HL-60 (cell line): ENCODE results near the gene MACF1.
A peak's percentile ranks its signal among the peaks of the same experiment; 100 is the strongest.

Experiments used
- DNase-seq, 2 experiments: peaks; one replicate each; pipeline ENCODE4 v3.0.0-alpha.2; 2010 to 2020; ENCODE audit warnings: low read depth in 1 of 2, low spot score in 1 of 2
- H3K27ac ChIP-seq: fragments of 250-450 bp; sonication (Bioruptor Pico); replicated peaks from 2 replicates; pipeline ENCODE4 v1.5.1; 2020; ENCODE audit warnings: mild to moderate bottlenecking, moderate library complexity
- H3K27me3 ChIP-seq: fragments of 250-450 bp; sonication (Bioruptor Pico); 2 replicates; pipeline ENCODE4 v1.5.1; 2021; ENCODE audit warnings: mild to moderate bottlenecking, moderate library complexity; ENCODE audit not compliant: insufficient read depth, poor library complexity, severe bottlenecking
- H3K4me3 ChIP-seq: replicated peaks from 2 replicates; pipeline ENCODE4 v1.5.1; 2011; ENCODE audit warnings: mild to moderate bottlenecking, control low read depth, low read length; ENCODE audit not compliant: insufficient read depth
- CTCF ChIP-seq: IDR thresholded peaks from one replicate; pipeline ENCODE4 v1.5.1; 2011; ENCODE audit warnings: low read length, control low read depth, inconsistent platforms; ENCODE audit not compliant: insufficient read depth
- GABPA ChIP-seq: IDR thresholded peaks from 2 replicates; pipeline ENCODE4 v1.6.1; 2012; ENCODE audit warnings: low read depth
- POLR2AphosphoS5 ChIP-seq: IDR thresholded peaks from 2 replicates; pipeline ENCODE4 v1.6.1; 2012; ENCODE audit warnings: low read depth
- REST ChIP-seq: IDR thresholded peaks from 2 replicates; pipeline ENCODE4 v1.6.1; 2012; ENCODE audit warnings: low read depth; ENCODE audit not compliant: insufficient replicate concordance
- SPI1 ChIP-seq: IDR thresholded peaks from 2 replicates; pipeline ENCODE4 v1.6.1; 2012; ENCODE audit warnings: low read depth, mild to moderate bottlenecking, borderline replicate concordance

The MACF1 gene

GRCh38 chr1:39195166-39196111 is 9.1 kb upstream of the MACF1 start:
- Histone ChIP-seq H3K27me3 (no peaks in the 10 kb centered on the region), H3K27ac (no peak overlapping the region; the same call in 1 of the 2 replicates), H3K4me3 (no peak overlapping the region)
- TF ChIP-seq REST (no peak), POLR2AphosphoS5 (no peak), CTCF (no peak), GABPA (no peak), SPI1 (no peak)
- DNase-seq: peak in 1 of 2 experiments; percentile 29

GRCh38 chr1:39196244-39197215 is 8.0 kb upstream of the MACF1 start:
- peak in 1 of 2 experiments; percentile 52 for DNase-seq
- H3K27me3 ChIP-seq: no peaks in the 10 kb centered on the region
- peak overlapping the region; percentile 79 for H3K27ac ChIP-seq
- TF ChIP-seq REST (no peak), POLR2AphosphoS5 (no peak), SPI1 (peak; percentile 67), GABPA (no peak), CTCF (no peak)
- H3K4me3 ChIP-seq: no peak overlapping the region

GRCh38 chr1:39199593-39199992 is 4.9 kb upstream of the MACF1 start:
- H3K27ac ChIP-seq: no peak overlapping the region
- H3K27me3 ChIP-seq: no peaks in the 10 kb centered on the region
- no peak for DNase-seq
- no peak for TF ChIP-seq CTCF
- H3K4me3 ChIP-seq: no peak overlapping the region
